HepG2 (cell line): ENCODE results near the gene BAG3. TPM values are rescaled to one million over a fixed set of nuclear protein-coding genes. Genes with fewer than 3 reads are reported as not detected.

Experiments
- CHD2 ChIP-seq: IDR thresholded peaks from 2 replicates; pipeline ENCODE4 v1.6.1; 2011; ENCODE audit warnings: low read depth, low read length, improper control_type of control experiment
- ELK4 ChIP-seq: sonication (generic); formaldehyde crosslinking; IDR thresholded peaks from 2 replicates; pipeline ENCODE4 v1.9.0; 2021; ENCODE audit warnings: missing genetic modification reagents, borderline replicate concordance
- EP300 ChIP-seq, 3 experiments: sonication (generic) in 1 of 3; formaldehyde crosslinking in 1 of 3; IDR thresholded peaks; 2 replicates each; pipeline versions ENCODE4 v1.5.1 to v1.6.1; 2011 to 2020; ENCODE audit warnings: low read depth in 2 of 3, low read length in 2 of 3, borderline replicate concordance in 1 of 3, improper control_type of control experiment in 1 of 3, mild to moderate bottlenecking in 1 of 3, missing genetic modification reagents in 1 of 3, moderate library complexity in 1 of 3
- ETV5 ChIP-seq: IDR thresholded peaks from 2 replicates; pipeline ENCODE4 v1.6.1; 2018; ENCODE audit warnings: missing biosample characterization, missing genetic modification reagents, inconsistent platforms, borderline replicate concordance
- MED1 ChIP-seq: sonication (generic); formaldehyde crosslinking; IDR thresholded peaks from 2 replicates; pipeline ENCODE4 v1.4.0; 2020; ENCODE audit warnings: missing genetic modification reagents
- RARA ChIP-seq: IDR thresholded peaks from 2 replicates; pipeline ENCODE4 v1.6.1; 2016; ENCODE audit warnings: missing genetic modification reagents, missing compliant biosample characterization
- SAP130 ChIP-seq: IDR thresholded peaks from 2 replicates; pipeline ENCODE4 v1.6.1; 2016; ENCODE audit warnings: low read depth
- SOX13 ChIP-seq, 3 experiments: fragments of 450-650 bp in 1 of 3; sonication (generic) in 1 of 3; formaldehyde crosslinking in 1 of 3; IDR thresholded peaks in 2 of 3; conservative IDR thresholded peaks in 1 of 3; 2 replicates each; pipeline versions ENCODE4 v1.5.0 to v1.6.1; 2016 to 2020; ENCODE audit warnings: antibody characterized with exemption in 1 of 3, mild to moderate bottlenecking in 1 of 3, missing compliant biosample characterization in 1 of 3, missing genetic modification reagents in 1 of 3, moderate library complexity in 1 of 3
- TCF7L2 ChIP-seq: IDR thresholded peaks from 2 replicates; pipeline ENCODE4 v1.6.1; 2011; ENCODE audit warnings: mild to moderate bottlenecking, low read depth, low read length, moderate library complexity
- ZNF20 ChIP-seq: sonication (generic); formaldehyde crosslinking; IDR thresholded peaks from 2 replicates; pipeline ENCODE4 v1.4.0; 2020; ENCODE audit warnings: mild to moderate bottlenecking, moderate library complexity, missing genetic modification reagents
- ZNF331 ChIP-seq: sonication (generic); formaldehyde crosslinking; IDR thresholded peaks from 2 replicates; pipeline ENCODE4 v1.4.0; 2020; ENCODE audit warnings: missing genetic modification reagents
- ZNF670 ChIP-seq: sonication (generic); formaldehyde crosslinking; IDR thresholded peaks from 2 replicates; pipeline ENCODE4 v1.8.0; 2022; ENCODE audit warnings: mild to moderate bottlenecking, missing genetic modification reagents, borderline replicate concordance
- ZNF780A ChIP-seq: sonication (generic); formaldehyde crosslinking; IDR thresholded peaks from 2 replicates; pipeline ENCODE4 v1.8.0; 2022; ENCODE audit warnings: mild to moderate bottlenecking, missing genetic modification reagents, moderate library complexity
- polyA plus RNA-seq, 8 experiments: library from polyadenylated mRNA; depleted of rRNA in 3 of 8; stranded (reverse) in 7 of 8; unstranded in 1 of 8; fragments of >200 nt; fragmentation: Illumina TruSeq in 4 of 8; extraction: Trizol in 4 of 8; gene quantifications; 2 replicates each; pipeline versions ENCODE4 v1.2.1 to v1.2.3, GENCODE V29; 2011 to 2016; ENCODE audit warnings: low read depth in 4 of 8, missing spikeins in 1 of 8, mixed read lengths in 1 of 8; ENCODE audit not compliant: insufficient read depth in 1 of 8
- total RNA-seq, 5 experiments: library from RNA; depleted of rRNA; stranded (reverse); fragments of >200 nt; fragmentation: Illumina TruSeq; extraction: Trizol; gene quantifications; 2 replicates each; pipeline ENCODE4 v1.2.3, GENCODE V29; 2016; ENCODE audit warnings: low read depth in 1 of 5
- TF ChIP-seq, protein P1 (sequence below): sonication (generic); formaldehyde crosslinking; IDR thresholded peaks from 2 replicates; pipeline ENCODE4 v1.4.0; 2020; ENCODE audit warnings: missing genetic modification reagents
- TF ChIP-seq, protein P2 (sequence below): sonication (generic); formaldehyde crosslinking; IDR thresholded peaks from 2 replicates; pipeline ENCODE4 v1.4.0; 2020; ENCODE audit warnings: low read depth, mild to moderate bottlenecking, missing genetic modification reagents
- TF ChIP-seq, protein P3 (sequence below), 2 experiments: IDR thresholded peaks; 2 replicates each; pipeline ENCODE4 v1.6.1; 2011 to 2012; ENCODE audit warnings: low read length in 2 of 2, borderline replicate concordance in 1 of 2, low read depth in 1 of 2, mild to moderate bottlenecking in 1 of 2, moderate library complexity in 1 of 2

The BAG3 gene
- total and polyA plus RNA-seq, 2 of the 13 experiments (the other 11 are each of a cell fraction or from before 2014, with no cell fraction given), result 2.9 to 6.7 TPM

DNA sequence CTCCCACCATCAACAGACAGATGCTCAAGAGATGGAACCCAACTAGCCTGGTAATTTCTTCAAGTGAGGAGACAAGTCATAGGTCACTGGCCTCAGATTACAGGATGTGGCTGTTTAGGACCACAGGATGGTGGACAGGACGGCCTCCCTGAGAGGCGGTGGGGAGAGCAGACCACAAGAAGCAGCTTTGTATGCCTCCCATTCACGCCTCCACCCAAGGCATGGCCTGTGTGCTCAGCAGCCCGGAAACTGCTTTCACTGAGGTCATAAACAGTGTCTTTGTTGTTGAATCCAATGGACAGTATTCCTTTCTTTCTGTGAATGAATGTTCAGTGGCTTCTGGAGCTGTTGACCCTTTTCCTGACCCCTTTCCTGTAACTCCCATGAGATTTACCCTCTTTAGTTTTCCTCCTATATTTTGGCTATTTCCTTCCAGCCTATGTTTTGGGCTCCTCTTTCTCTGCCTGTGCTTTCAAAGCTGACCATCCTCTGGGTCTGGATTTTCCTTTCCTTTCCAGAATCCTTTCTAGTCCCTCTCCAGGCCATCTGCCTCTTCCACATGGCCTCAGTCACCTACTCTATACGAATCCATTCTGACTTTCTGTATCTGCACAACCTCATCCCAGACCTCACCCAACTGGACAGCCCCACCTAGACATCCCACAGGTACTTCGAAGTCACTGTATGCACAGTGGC lies 42.2 kb downstream of the BAG3 start (continued):
- TF ChIP-seq, protein P1, sequence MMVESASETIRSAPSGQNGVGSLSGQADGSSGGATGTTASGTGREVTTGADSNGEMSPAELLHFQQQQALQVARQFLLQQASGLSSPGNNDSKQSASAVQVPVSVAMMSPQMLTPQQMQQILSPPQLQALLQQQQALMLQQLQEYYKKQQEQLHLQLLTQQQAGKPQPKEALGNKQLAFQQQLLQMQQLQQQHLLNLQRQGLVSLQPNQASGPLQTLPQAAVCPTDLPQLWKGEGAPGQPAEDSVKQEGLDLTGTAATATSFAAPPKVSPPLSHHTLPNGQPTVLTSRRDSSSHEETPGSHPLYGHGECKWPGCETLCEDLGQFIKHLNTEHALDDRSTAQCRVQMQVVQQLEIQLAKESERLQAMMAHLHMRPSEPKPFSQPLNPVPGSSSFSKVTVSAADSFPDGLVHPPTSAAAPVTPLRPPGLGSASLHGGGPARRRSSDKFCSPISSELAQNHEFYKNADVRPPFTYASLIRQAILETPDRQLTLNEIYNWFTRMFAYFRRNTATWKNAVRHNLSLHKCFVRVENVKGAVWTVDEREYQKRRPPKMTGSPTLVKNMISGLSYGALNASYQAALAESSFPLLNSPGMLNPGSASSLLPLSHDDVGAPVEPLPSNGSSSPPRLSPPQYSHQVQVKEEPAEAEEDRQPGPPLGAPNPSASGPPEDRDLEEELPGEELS (CRISPR knock-in tag), result peak; percentile 55
- TF ChIP-seq ZNF670 (no peak), EP300 (IDR thresholded peaks at IDR 0.05; ENCODE audit: low read depth in 2 of 2, low read length in 2 of 2) (0 out of 4 replicates have a peak, but pooled peaks of 1 of the 2 experiments have one; percentile 12), EP300 (CRISPR knock-in tag; IDR thresholded peaks at IDR 0.05; ENCODE audit: borderline replicate concordance) (no peak; the same call in 1 of the 2 replicates), RARA (CRISPR knock-in tag) (no peak), ZNF780A (CRISPR knock-in tag) (no peak), CHD2 (no peak), ELK4 (CRISPR knock-in tag) (no peak), SAP130 (CRISPR knock-in tag) (no peak), ZNF331 (CRISPR knock-in tag) (peak; percentile 48; the same call in 1 of the 2 replicates), TCF7L2 (no peak), ETV5 (CRISPR knock-in tag) (peak; percentile 77; the same call in 1 of the 2 replicates), ZNF20 (CRISPR knock-in tag) (no peak), MED1 (CRISPR knock-in tag) (0 out of 2 replicates have a peak, but pooled peaks have one; percentile 23), SOX13 (IDR thresholded peaks at IDR 0.05) (no peak), SOX13 (CRISPR knock-in tag; conservative IDR thresholded peaks at IDR 0.05 in 1 of 2, IDR thresholded peaks at IDR 0.05 in 1 of 2) (peak in 1 of 2 experiments; percentile 73; a peak in 2 of 4 replicates)
- TF ChIP-seq, protein P2, sequence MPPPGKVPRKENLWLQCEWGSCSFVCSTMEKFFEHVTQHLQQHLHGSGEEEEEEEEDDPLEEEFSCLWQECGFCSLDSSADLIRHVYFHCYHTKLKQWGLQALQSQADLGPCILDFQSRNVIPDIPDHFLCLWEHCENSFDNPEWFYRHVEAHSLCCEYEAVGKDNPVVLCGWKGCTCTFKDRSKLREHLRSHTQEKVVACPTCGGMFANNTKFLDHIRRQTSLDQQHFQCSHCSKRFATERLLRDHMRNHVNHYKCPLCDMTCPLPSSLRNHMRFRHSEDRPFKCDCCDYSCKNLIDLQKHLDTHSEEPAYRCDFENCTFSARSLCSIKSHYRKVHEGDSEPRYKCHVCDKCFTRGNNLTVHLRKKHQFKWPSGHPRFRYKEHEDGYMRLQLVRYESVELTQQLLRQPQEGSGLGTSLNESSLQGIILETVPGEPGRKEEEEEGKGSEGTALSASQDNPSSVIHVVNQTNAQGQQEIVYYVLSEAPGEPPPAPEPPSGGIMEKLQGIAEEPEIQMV, result no peak
- TF ChIP-seq, protein P3, sequence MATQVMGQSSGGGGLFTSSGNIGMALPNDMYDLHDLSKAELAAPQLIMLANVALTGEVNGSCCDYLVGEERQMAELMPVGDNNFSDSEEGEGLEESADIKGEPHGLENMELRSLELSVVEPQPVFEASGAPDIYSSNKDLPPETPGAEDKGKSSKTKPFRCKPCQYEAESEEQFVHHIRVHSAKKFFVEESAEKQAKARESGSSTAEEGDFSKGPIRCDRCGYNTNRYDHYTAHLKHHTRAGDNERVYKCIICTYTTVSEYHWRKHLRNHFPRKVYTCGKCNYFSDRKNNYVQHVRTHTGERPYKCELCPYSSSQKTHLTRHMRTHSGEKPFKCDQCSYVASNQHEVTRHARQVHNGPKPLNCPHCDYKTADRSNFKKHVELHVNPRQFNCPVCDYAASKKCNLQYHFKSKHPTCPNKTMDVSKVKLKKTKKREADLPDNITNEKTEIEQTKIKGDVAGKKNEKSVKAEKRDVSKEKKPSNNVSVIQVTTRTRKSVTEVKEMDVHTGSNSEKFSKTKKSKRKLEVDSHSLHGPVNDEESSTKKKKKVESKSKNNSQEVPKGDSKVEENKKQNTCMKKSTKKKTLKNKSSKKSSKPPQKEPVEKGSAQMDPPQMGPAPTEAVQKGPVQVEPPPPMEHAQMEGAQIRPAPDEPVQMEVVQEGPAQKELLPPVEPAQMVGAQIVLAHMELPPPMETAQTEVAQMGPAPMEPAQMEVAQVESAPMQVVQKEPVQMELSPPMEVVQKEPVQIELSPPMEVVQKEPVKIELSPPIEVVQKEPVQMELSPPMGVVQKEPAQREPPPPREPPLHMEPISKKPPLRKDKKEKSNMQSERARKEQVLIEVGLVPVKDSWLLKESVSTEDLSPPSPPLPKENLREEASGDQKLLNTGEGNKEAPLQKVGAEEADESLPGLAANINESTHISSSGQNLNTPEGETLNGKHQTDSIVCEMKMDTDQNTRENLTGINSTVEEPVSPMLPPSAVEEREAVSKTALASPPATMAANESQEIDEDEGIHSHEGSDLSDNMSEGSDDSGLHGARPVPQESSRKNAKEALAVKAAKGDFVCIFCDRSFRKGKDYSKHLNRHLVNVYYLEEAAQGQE (IDR thresholded peaks at IDR 0.05; ENCODE audit: borderline replicate concordance in 1 of 2, low read depth in 1 of 2, low read length in 2 of 2), result no peak
- TF ChIP-seq, all 625 proteins: peak for 30
